Parathyroid adenoma (tissue), 2 donors: ENCODE measurements around the gene RNF144A.

Experiments used
- H2AFZ ChIP-seq: fragments of 300-600 bp; sonication (generic); one replicate; pipeline ENCODE4 v1.7.0; 2017; ENCODE audit warnings: antibody characterized with exemption, mild to moderate bottlenecking
- H3K27ac ChIP-seq: fragments of 300-600 bp; sonication (generic); one replicate; pipeline ENCODE4 v1.7.0; 2017
- H3K27me3 ChIP-seq: fragments of 300-600 bp; sonication (generic); one replicate; pipeline ENCODE4 v1.7.0; 2017; ENCODE audit warnings: low read length; ENCODE audit not compliant: control insufficient read depth, insufficient read depth
- H3K36me3 ChIP-seq: fragments of 300-600 bp; sonication (generic); one replicate; pipeline ENCODE4 v1.7.0; 2017; ENCODE audit warnings: low read length; ENCODE audit not compliant: control insufficient read depth, insufficient read depth
- H3K4me1 ChIP-seq: fragments of 300-600 bp; sonication (generic); one replicate; pipeline ENCODE4 v1.7.0; 2017; ENCODE audit warnings: control low read depth
- H3K4me2 ChIP-seq: fragments of 300-600 bp; sonication (generic); one replicate; pipeline ENCODE4 v1.7.0; 2017; ENCODE audit warnings: low read length
- H3K4me3 ChIP-seq: fragments of 300-600 bp; sonication (generic); one replicate; pipeline ENCODE4 v1.7.0; 2017; ENCODE audit warnings: low read depth, low read length
- H3K79me2 ChIP-seq: fragments of 300-600 bp; sonication (generic); one replicate; pipeline ENCODE4 v1.7.0; 2017; ENCODE audit warnings: control low read depth
- H3K9ac ChIP-seq: fragments of 300-600 bp; sonication (generic); one replicate; pipeline ENCODE4 v1.7.0; 2017; ENCODE audit warnings: mild to moderate bottlenecking
- H3K9me3 ChIP-seq: fragments of 300-600 bp; sonication (generic); one replicate; pipeline ENCODE4 v1.7.0; 2017; ENCODE audit warnings: low read length; ENCODE audit not compliant: control insufficient read depth
- TF ChIP-seq, protein P1 (sequence below): fragments of 300-600 bp; sonication (generic); IDR thresholded peaks from one replicate; pipeline ENCODE4 v1.7.0; 2017; ENCODE audit warnings: antibody characterized with exemption, mild to moderate bottlenecking
- donor health status: primary hyperparathyroidism.

The RNF144A gene

GRCh38 chr2:6977786-6978185 lies 60.6 kb downstream of the RNF144A start:
- peaks cover 2% of the 10 kb centered on the region for H3K4me1 ChIP-seq
- no peaks in the 10 kb centered on the region for H3K27me3 ChIP-seq
- H3K4me3 ChIP-seq = no peak overlapping the region
- no peak overlapping the region for H2AFZ ChIP-seq
- H3K9me3 ChIP-seq = no peaks in the 10 kb centered on the region
- TF ChIP-seq, protein P1, sequence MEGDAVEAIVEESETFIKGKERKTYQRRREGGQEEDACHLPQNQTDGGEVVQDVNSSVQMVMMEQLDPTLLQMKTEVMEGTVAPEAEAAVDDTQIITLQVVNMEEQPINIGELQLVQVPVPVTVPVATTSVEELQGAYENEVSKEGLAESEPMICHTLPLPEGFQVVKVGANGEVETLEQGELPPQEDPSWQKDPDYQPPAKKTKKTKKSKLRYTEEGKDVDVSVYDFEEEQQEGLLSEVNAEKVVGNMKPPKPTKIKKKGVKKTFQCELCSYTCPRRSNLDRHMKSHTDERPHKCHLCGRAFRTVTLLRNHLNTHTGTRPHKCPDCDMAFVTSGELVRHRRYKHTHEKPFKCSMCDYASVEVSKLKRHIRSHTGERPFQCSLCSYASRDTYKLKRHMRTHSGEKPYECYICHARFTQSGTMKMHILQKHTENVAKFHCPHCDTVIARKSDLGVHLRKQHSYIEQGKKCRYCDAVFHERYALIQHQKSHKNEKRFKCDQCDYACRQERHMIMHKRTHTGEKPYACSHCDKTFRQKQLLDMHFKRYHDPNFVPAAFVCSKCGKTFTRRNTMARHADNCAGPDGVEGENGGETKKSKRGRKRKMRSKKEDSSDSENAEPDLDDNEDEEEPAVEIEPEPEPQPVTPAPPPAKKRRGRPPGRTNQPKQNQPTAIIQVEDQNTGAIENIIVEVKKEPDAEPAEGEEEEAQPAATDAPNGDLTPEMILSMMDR = no peak
- no peaks in the 10 kb centered on the region for H3K36me3 ChIP-seq
- H3K9ac ChIP-seq = no peak overlapping the region
- H3K79me2 ChIP-seq = peaks cover 52% of the 10 kb centered on the region
- H3K4me2 ChIP-seq = no peak overlapping the region
- H3K27ac ChIP-seq = no peak overlapping the region

GRCh38 chr2:6978991-6979390 lies 61.8 kb downstream of the RNF144A start:
- no peak overlapping the region for H3K4me3 ChIP-seq
- H3K4me2 ChIP-seq = no peak overlapping the region
- H3K9me3 ChIP-seq = no peaks in the 10 kb centered on the region
- peaks cover 11% of the 10 kb centered on the region for H3K4me1 ChIP-seq
- no peak overlapping the region for H3K27ac ChIP-seq
- no peak overlapping the region for H2AFZ ChIP-seq
- H3K36me3 ChIP-seq = no peaks in the 10 kb centered on the region
- no peaks in the 10 kb centered on the region for H3K27me3 ChIP-seq
- no peak overlapping the region for H3K9ac ChIP-seq
- TF ChIP-seq, protein P1 = no peak
- peaks cover 55% of the 10 kb centered on the region for H3K79me2 ChIP-seq

DNA sequence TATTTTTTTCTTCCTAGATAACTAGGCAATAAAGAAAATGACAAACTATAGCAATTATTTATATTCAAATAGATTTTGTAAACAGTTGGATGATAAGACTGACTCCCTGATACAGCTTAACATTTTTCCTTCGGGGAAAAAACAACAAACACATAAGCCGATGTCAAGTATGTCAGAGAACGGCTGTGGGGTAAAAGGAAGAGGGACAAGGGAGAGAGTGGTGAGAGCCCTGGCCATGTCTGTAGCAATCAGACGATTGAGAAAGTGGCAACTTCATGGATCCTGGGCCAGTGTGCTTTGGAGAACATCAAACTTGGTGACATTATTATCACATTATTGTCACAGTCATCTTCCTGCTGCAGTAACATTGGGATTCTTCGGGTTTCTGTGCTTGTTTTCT lies 65.2 kb downstream of the RNF144A start:
- Histone ChIP-seq H3K4me3 (no peak overlapping the region), H2AFZ (no peak overlapping the region), H3K9me3 (no peaks in the 10 kb centered on the region), H3K4me1 (peaks cover 31% of the 10 kb centered on the region), H3K27ac (no peak overlapping the region), H3K36me3 (no peaks in the 10 kb centered on the region), H3K27me3 (no peaks in the 10 kb centered on the region), H3K4me2 (no peak overlapping the region), H3K9ac (no peak overlapping the region), H3K79me2 (peaks cover 56% of the 10 kb centered on the region)
- TF ChIP-seq, protein P1 = no peak

DNA sequence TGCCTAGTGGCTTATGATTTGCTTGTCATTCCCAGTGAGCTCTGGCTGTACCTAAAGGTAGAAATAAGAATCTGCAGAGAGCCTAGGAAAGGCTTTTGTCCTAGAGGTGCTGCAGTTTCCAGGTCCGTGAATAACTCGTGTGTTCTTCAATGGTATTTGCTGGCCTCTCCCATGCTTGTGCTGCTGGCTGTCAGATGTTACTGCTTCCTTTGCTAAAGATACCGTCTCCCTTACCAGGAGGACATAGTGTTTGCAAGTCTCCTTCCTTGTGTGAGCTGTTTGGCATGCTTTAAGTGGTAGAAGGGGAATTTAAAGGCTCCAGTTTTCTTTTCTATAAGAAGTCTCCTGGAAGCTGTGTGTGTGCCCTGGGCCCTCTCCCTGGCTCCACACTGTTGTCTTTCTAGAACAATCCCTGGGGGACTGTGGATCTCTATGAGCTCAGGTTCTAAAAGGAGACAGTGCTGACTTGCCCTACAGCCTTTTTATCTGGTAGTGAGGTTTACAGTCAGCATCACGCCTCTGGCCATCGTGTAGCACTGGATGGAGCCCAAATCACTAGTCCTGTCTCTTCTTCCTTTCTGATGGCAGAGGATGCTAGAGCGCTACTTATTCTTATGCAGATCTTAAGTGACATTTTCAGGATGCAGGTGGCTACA lies 65.8 kb downstream of the RNF144A start:
- Histone ChIP-seq H2AFZ (no peak overlapping the region), H3K27ac (peak overlapping the region; percentile 33), H3K79me2 (peaks cover 50% of the 10 kb centered on the region), H3K4me1 (peaks cover 32% of the 10 kb centered on the region), H3K27me3 (no peaks in the 10 kb centered on the region), H3K4me2 (no peak overlapping the region), H3K4me3 (no peak overlapping the region), H3K9me3 (no peaks in the 10 kb centered on the region), H3K9ac (no peak overlapping the region), H3K36me3 (no peaks in the 10 kb centered on the region)
- TF ChIP-seq, protein P1 = no peak

- Histone ChIP-seq H3K4me1 (peaks cover 32% of the 10 kb centered on the region), H3K36me3 (no peaks in the 10 kb centered on the region), H3K4me3 (no peak overlapping the region), H3K27ac (peak overlapping the region; percentile 86), H2AFZ (peak overlapping the region; percentile 56), H3K4me2 (no peak overlapping the region), H3K79me2 (peaks cover 42% of the 10 kb centered on the region), H3K27me3 (no peaks in the 10 kb centered on the region), H3K9ac (no peak overlapping the region), H3K9me3 (no peaks in the 10 kb centered on the region)
- TF ChIP-seq, protein P1 = no peak
Measured at GRCh38 chr2:6986301-6986911, 69.2 kb downstream of the RNF144A start.
